ENCODE results near the gene AVPR1B.
"Not testable (repeated sequence)": the region's sequence is repeated elsewhere in the genome, so short reads cannot be mapped to it uniquely, and the experiment has no call there.

Gene AVPR1B

GRCh38 chr1:206067486-206068227 is 49.5 kb downstream of the AVPR1B start:
- TF ChIP-seq CTCF (conservative IDR thresholded peaks at IDR 0.05) (no peak), ZFX (IDR thresholded peaks at IDR 0.05) (no peak)
- H3K27ac ChIP-seq, result no peak overlapping the region

- TF ChIP-seq CTCF (conservative IDR thresholded peaks at IDR 0.05) (no peak), ZFX (IDR thresholded peaks at IDR 0.05) (no peak)
These were observed 50.6 kb downstream of the AVPR1B start for GRCh38 chr1:206066479-206067171.

GRCh38 chr1:206065547-206066145 is 51.5 kb downstream of the AVPR1B start:
- no peak overlapping the region for H3K27ac ChIP-seq
- no peak for TF ChIP-seq CTCF (conservative IDR thresholded peaks at IDR 0.05)
- TF ChIP-seq ZFX (IDR thresholded peaks at IDR 0.05), result no peak

More at GRCh38 chr1:206066479-206067171, 50.6 kb downstream of the AVPR1B start:
- H3K27ac ChIP-seq, result no peak overlapping the region

GRCh38 chr1:206064501-206064900 is 52.7 kb downstream of the AVPR1B start:
- H3K27ac ChIP-seq, result not testable (repeated sequence)

- not testable (repeated sequence) for H3K27ac ChIP-seq
These were observed 53.2 kb downstream of the AVPR1B start for GRCh38 chr1:206064001-206064400.

- TF ChIP-seq CTCF (conservative IDR thresholded peaks at IDR 0.05) (no peak), ZFX (IDR thresholded peaks at IDR 0.05) (no peak)
- no peak overlapping the region for H3K27ac ChIP-seq
These were observed 54.7 kb downstream of the AVPR1B start for GRCh38 chr1:206062464-206062863.

- H3K27ac ChIP-seq, result no peak overlapping the region
- TF ChIP-seq ZFX (IDR thresholded peaks at IDR 0.05) (no peak), CTCF (conservative IDR thresholded peaks at IDR 0.05) (no peak)
These were observed 56.3 kb downstream of the AVPR1B start for GRCh38 chr1:206060844-206061243.

Measured in C4-2B (cell line).